Fibroblast of skin of right biceps (primary cell): ENCODE data around the gene RHOBTB3.
"Not testable (repeated sequence)": the region's sequence is repeated elsewhere in the genome, so short reads cannot be mapped to it uniquely, and the experiment has no call there.

Experiments
- DNase-seq: peaks from one replicate; pipeline ENCODE4 v3.0.0-alpha.2; 2013

The RHOBTB3 gene

DNA sequence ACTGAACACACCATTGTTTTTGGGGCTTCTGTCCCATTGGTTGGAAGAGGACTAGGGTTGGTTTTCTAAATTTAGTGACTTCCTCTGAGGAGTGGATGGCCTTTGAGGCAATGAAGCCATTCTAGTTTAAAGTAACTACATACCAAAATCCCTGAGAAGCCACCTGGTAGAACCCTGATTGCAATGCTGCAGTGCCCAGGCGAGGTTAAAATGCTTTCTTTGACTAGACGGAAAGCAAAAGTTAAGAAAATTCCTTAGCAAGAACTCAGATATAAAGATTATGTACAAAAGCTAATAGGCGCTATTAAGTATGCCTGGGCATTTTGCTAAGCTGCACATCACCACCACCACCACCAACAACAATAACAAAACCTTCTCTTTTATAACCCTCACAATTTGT, 70.8 kb downstream of the RHOBTB3 start:
- no peak for DNase-seq

DNA sequence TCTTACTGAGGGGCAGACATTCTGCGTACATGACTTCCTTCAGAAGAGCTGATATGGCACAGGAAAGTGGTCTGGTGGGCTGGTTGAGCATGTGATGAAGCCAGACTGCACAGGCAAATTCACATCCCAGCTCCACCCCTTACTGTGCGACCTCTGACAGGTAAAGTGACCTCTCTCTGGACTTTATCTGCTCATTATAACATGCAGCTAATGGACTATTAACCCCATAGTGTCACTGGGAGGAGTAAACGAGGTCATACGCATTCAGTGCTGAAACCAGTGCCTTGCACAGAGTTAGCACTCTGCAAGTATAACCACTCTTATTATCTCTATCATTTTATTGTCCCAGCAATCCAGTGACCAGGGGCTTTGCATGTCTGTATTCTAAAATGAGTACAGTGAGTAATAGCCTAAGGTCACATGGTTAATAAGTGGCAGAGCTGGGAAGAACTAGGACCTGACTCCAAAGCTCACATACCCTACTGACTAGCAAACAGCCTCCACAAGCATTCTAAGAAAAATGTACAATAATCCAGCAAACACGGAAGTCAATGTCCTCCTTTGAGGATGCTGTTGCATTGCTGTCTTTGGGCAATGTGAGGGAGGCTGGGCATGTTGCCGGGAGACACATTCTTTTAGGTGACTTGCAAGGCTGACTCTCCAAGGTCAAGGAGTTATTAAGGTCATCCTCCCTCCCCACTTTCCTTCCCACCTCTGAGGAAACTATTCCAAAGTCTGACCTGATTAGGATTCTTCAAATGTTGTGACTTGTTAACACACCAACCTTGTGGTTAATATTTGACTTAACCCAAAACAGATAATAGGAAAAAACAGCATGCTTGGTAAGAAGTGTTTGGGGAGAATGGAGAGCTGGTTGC, 72.4 kb downstream of the RHOBTB3 start:
- DNase-seq, result no peak

DNA sequence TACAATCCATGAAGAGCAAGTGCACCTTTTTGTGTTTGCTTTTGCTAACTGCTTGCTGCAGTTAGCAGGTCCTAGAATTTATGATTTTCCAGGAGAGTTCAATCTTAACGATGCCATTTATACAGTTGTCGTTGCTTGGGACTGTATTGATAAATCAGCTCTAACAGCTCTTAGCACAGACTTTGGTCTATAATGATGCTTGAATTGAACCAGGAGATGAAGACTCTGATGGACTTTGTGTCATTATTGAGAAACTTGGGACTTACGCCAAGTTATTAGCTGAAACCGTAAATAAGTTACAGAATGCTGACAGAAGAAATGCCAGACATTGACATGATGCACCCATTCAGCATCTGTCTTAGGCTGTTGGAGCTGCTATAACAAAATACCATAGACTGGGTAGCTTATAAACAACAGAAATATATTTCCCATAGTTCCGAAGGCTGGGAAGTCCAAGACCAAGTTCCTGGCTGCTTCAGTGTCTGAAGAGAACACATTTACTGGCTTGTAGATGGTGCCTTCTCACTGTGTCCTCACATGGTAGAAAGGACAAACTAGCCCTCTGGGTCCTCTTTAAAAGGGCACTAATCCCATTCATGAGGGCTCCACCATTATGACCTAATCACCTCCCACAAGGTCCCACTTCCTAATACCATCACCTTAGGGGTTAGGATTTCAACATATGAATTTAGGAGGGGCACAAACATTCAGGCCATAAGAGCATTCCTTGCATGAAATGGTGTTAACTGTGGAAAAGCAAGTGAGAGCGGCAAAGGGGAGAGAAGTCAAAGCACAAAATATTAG, 73.8 kb downstream of the RHOBTB3 start:
- no peak for DNase-seq

DNA sequence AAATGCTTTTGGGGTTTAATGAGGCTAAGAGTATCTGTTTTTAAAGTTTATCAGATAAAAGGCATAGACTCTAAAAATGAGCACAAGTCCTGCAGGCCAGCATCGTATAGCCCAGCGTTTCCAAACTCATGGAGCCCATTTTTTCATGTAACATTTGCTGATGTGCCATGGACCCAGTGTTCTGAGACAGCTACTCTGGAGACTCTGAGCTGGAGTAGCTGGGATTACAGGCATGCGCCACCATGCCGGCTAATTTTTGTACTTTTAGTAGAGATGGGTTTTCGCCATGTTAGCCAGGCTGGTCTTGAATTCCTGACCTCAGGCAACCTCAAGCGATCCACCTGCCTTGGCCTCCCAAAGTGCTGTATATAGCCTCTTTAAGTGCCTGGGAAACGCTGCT, 75.6 kb downstream of the RHOBTB3 start:
- no peak for DNase-seq

DNA sequence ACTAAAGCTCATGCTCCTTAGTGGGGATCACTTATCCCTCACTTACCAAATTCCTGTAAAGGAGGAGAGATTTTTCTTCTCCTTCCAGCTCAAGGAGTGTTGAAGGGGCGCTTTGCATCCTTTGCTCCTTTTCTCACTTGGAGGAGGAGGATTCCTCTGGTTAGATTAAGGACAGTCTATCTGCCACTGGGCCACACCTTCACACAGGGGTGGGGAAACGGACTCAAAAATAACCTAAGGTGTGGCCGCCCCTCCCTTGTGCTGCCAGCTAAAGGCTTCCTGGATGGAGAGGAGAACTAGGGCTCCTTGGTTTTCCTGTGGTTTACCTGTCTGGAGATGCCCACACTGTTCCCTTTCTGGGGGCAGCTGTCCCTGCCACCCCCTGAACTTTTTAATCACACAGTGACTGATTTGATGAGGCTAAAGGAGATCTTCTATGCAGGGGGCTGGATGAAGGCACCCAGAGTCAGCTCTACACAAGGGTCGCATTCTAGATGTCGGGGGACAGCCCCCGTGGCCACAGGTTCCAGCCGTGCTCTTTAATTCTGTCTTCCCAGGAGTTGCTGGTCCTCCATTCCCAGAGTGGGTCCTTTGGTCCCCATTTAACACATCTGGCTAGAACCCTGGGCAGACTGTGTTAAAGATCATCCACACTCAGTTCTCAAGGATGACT, 77.0 kb downstream of the RHOBTB3 start:
- no peak for DNase-seq

DNA sequence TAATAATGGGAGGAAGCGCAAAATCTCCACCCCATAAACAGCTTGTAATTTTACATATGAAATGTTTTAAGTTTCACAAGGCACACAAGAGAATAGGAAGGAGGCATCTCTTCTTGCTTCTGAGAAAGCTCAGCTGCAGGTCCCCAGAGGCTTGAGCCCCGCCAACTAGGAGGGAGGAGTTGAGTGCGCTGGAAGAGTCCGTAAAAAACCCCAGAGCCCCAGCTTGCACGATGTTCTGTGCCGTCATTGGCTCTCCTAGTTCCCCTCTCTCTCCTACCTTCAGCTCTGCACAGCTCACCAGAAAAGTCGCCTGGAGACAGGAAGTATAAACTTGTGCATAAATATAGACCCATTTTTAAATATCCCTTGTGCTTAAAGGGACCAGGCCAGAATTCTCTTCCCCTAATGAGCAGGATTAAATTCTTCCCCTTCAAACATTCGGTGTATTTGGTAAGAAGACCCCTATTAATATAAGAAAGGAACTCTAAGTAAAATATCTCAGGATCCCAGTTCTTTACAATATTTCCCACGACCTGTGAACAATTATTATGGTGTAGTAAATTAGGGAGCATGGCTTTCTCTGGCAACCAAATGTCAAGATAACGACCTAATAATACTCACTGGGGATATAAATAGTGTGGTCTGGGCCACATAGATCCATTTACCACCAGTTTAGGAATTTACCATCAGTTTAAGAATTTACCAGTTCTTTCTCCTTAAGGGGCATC, 77.7 kb downstream of the RHOBTB3 start:
- peak; percentile 71 for DNase-seq

DNA sequence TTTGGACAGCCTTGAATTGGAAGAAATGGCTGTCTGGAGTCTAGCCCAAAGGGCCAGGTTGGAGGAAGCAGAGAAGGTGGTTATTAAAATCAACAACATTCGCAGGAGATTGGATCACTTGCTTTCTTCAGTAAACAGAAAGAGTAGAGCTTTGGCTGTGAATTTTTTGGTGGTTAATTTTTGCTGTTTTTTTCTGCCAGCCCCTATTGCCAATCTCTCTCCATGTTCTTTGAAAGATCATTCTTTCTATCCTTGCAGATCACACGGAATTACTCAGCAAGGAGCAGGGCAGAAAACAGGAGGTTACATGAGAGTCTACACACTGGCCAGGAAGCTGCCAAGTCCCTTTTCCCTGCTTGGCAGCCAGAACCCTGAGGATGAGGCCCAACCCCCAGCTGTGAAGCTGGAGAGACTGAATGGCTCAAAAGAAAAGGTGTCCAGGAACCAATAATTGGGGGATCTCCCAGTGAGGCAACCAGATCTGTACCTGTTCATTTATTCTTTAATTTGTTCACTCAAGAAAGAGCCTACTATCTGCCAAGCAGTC, 78.4 kb downstream of the RHOBTB3 start:
- DNase-seq, result no peak

DNA sequence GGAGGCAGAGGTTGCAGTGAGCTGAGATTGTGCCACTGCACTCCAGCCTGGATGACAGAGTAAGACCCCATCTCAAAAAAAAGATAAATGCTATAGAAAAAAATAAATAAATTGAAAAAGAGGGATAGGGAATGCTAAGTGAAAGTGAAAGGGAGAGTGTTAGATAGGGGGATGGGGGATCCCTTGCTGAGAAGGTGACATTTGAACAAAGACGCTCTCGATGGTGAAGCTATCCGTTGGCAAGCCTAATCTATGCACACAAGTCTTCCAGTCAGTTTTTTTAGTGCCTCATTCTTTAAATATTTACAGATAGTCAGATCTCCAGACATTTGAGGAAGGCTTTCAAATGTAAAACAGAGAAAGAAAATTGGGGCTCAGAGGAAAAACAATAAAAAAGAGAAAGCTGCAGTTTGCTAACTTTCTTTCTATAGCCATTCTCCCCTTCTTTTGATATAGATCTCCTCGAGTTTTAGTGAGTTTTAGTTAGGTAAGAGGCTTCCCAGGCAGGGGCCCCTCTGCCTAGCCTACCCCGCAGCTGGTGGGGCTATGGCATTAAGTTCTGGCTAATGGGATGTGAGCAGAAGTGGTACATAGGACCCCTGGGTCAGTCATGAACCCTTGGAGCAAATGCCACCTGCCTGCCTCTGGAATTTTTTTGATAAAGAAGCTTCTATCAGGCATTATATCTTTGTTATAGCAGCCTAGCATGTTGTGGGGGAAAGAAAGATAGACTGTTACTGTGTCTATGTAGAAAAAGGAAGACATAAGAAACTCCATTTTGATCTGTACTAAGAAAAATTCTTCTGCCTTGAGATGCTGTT, 79.4 kb downstream of the RHOBTB3 start:
- DNase-seq, result no peak

DNA sequence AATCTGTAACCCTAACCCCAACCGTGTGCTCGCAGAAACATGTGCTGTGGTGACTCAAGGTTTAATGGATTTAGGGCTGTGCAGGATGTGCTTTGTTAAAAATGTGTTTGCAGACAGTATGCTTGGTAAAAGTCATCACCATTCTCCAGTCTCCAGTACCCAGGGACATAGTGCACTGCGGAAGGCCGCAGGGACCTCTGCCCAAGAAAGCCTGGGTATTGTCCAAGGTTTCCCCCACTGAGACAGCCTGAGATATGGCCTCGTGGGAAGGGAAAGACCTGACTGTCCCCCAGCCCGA, 79.9 kb downstream of the RHOBTB3 start:
- DNase-seq, result peak; percentile 33

DNA sequence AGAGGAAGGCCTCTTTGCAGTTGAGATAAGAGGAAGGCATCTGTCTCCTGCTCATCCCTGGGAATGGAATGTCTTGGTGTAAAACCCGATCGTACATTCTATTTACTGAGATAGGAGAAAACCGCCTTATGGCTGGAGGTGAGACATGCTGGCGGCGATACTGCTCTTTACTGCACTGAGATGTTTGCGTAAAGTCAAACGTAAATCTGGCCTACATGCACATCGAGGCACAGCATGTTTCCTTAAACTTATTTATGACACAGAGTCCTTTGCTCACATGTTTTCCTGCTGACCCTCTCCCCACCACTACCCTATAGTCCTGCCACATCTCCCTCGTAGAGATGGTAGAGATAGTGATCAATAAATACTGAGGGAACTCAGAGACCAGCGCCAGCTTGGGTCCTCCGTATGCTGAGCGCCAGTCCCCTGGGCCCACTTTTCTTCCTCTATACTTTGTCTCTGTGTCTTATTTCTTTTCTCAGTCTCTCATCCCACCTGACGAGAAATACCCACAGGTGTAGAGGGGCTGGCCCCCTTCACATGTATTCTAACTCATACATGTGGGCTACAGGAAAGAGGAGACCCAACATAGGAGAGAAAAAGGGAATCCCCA, 80.4 kb downstream of the RHOBTB3 start:
- DNase-seq, result not testable (repeated sequence)

DNA sequence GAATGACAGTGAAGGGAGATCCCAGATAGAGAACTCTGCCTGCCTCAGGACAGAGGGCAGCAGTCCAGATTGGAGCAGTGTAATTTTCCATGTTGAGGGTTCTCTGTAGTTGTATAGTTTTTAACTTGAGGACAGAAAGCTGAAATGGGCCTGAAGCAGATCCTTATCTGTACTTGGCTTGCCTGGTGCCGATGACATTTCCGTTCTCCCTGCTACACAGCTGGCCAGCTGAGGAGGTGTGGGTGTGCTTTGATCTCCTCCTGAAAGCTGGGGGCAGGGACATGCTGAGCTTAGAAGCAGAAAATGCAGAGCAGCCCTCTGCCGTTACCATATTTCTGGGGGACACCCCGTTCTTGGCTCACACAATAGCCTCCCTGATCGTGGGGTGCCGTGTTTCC, 80.9 kb downstream of the RHOBTB3 start:
- DNase-seq, result no peak

DNA sequence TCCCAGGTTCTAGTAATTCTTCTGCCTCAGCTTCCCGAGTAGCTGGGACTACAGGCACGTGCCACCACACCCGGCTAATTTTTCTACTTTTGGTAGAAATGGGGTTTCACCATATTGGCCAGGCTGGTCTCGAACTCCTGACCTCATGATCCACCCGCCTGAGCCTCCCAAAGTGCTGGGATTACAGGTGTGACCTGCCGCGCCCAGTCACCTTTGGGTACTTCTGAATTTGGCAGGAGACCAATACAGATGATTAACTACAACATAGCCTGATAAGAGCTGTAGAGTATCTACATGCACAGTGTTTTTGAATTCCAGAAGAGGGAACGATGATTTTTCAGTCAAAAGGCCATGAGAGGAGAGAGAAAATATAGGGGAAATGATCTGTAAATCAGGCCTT, 81.9 kb downstream of the RHOBTB3 start:
- DNase-seq, result not testable (repeated sequence)

DNA sequence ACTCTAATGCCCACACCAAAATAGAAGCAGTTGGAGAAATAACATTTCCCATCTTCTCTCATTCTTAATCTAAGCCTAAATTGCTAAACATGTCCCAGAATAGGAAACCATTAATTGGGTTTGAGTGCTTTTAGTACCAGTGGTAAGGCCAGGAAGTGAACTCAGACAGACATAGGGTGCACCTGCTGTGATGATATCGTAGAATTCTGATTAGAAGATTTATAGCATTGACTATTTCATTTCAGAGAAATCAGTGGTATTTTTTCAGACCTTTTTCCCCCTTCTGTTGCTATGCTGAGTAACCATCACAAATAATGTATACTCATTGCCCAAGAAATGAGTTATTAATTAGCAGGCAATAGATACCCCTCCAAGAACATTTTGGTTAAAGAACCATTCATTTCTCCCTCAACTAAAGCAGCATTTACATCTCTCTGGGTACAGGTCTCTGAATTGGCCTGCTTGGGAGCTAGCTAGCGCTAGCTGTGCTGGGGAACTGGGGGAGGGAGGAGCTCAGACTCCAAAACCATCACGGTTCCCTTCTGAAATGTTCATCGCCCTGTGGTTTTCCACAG, 84.1 kb downstream of the RHOBTB3 start:
- DNase-seq, result no peak

DNA sequence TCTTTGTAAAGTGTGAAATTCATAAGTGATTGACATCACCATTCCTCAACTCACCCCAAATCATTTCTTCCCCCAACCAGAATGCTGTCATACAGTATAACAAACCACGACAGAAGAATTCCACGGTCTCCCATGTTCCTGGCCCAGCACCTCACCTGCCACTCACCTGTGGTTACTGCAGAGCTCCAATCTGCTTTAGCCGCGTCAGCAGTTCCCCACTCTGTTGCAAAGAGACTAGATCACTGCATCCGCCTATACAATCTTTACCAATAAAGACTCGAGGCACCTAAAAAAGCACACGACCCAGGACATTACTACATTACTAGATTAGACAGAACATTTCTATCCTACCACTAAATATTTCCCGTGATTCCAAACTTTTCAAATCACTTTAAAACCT, 85.2 kb downstream of the RHOBTB3 start:
- DNase-seq, result no peak

DNA sequence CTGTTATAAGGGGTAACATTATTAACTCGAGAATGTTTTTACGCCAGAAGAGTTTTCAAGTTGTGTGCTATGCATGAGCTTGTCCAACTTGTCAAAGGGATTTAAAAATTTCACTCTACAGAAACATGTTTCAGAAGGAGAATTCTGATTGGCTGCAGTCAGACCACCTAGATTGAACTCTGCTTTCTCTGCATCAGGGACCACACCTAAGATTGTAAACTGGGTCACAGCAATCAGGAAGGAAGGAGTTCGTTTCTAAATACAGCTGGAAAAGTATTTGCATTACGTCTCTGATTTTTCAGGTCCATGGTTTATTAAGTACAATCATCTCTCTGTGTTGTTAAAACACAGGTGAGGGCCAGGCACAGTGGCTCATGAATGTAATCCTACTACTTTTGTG, 85.6 kb downstream of the RHOBTB3 start:
- no peak for DNase-seq

DNA sequence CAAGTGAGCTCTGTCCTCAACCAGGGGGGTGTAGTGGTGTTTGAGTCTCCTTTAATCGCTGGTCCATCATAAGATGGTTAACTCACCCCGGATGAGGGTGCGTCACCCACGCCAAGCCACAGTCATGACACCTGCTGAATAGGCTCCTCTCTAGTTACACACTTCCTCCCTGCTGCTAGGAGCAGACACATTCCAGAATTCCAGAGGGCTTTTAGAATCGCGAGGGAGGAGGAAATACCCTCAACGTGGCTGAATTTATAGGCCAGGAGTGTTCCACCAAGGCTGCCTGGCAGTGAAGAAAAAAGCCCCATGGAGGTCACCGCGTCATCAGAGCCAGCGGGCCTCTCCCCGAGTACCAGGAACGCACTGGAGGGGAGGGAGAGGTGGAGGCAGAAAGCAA, 86.3 kb downstream of the RHOBTB3 start:
- DNase-seq, result peak; percentile 66

DNA sequence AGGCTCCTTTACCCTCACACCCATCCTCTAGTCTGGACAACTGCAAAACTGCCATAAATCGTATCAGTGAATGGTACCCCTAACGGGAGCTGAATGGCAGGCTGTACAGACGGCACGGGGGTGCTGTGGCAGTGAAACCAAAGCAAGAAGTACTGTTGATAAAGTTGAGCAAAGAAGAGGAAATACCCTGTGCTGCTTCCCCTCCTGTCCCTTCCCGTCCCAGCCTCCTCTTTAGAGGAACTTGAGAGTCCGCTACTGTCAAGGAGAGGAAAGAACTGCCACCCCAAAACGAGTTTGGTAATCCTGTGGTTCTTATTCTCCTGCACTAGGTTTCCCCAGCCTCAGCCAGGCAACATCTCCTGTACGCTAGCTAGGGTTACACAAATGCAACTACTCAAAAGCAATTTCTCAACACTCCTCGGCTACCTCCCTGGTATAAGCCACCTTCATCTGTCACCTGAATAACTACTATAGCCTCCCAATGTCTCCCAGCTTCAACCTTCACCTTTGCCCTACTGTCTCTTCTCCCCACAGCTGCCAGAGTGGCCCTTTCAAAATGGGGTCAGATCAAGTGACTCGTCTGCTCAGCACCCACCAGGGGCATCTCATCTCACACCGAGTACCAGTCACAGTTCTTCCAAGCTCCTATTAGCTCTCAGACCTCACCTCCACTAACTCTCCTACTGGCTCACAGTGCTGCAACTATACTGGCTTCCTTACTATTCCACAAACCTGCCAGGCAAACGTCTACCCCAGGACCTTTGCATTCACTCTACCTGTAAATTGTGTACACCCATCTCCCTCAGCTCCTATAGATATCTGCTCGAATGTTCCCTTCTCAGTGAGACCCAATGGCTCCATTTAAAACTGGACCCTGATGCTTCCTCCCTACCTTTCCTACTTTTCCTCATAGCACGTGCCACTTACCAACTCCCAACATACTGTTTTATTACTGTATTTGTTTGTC, 87.3 kb downstream of the RHOBTB3 start:
- DNase-seq, result no peak

DNA sequence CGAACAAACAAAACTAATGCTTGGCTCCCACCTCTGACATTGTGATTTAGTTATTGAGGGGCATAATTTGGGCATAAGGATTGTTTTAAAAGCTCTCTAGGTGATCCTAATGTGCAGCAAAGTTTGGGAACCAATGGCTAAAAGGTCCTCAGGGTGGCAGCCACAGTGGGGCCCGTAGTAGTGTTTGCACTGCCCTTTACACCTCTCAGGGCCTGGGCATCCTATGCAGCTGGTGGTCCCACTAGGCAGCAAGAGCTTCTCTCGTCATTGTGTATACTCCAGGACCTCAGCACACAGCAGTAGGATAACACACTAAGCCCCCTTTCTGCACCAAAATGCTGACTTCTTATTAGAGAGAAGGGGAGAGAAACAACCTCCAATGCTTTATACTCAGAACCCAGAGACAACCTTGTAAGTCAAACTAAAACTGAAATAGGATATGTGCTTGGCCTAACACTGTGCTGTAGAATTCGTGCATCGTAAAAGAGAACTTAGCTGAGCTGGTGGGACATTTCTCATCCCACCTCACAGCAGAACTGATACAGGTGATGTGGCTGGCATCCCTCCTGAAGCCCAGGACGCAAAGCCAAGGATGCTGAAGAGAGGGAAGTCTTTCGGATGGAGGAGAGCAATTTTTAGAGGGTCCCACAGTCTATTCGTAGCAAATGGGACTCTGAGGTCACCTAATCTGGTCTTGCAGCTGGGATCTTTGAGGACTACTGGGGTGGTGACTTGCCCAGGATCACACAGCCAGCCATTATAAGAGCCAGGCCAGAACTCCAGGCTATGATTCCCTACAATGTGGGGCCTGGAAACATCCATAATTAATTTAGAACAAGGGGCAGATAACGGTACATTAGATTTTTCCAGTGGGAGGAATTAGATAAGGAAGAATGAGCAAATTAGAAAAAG, 90.2 kb downstream of the RHOBTB3 start:
- DNase-seq, result no peak
